Spleen (tissue), 7 donors: Measurements from ENCODE around the gene STEAP4.

Experiments used
- POLR2AphosphoS5 ChIP-seq, 3 donors: sonication (generic); formaldehyde crosslinking; IDR thresholded peaks; one replicate each; pipeline ENCODE4 v1.5.1; 2017; ENCODE audit warnings: antibody characterized with exemption in 3 of 3
- TF ChIP-seq, protein P1 (sequence below), 11 experiments: fragments of 200-600 bp in 7 of 11; fragments of 450-650 bp in 4 of 11; sonication (generic) in 4 of 11; IDR thresholded peaks in 8 of 11; conservative IDR thresholded peaks in 3 of 11; 1 replicate in 7 of 11; 2 replicates in 4 of 11; pipeline versions ENCODE4 v1.4.0 to v1.8.0; 2016 to 2021; ENCODE audit warnings: antibody characterized with exemption in 11 of 11, inconsistent platforms in 4 of 11, mild to moderate bottlenecking in 1 of 11
- donor health status: DM: no; HTN: no; CAD: no; lungs with moderate emphysema.
- donor health status: DM: no; HTN: no; CAD: no.
- donor health status: DM: no; HTN: no; CAD: no.

DNA sequence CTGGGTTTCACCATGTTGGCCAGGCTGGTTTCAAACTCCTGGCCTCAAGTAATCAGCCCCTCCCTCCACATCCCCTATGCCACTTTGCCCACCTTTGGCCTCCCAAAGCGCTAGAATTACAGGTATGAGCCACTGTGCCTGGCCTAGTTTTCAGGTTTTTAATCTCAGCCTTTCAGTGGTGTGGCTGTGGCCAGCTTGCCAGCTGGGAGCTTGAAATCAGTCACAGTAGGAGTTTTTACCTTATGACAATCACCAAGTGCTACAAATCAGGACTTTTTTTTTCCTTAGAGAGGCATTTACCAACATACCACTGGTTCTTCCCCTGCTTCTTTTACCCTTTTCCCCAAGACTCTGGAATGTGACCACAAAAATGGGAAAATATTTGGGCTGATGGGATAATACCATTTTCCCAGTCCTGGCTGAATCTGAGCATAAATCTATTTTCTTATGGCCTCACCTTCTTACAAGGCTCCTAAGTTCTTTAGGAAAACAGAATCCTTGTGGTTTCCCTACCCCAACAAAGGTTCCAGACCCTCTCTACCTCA is 6.2 kb downstream of the STEAP4 start:
- TF ChIP-seq, protein P1, sequence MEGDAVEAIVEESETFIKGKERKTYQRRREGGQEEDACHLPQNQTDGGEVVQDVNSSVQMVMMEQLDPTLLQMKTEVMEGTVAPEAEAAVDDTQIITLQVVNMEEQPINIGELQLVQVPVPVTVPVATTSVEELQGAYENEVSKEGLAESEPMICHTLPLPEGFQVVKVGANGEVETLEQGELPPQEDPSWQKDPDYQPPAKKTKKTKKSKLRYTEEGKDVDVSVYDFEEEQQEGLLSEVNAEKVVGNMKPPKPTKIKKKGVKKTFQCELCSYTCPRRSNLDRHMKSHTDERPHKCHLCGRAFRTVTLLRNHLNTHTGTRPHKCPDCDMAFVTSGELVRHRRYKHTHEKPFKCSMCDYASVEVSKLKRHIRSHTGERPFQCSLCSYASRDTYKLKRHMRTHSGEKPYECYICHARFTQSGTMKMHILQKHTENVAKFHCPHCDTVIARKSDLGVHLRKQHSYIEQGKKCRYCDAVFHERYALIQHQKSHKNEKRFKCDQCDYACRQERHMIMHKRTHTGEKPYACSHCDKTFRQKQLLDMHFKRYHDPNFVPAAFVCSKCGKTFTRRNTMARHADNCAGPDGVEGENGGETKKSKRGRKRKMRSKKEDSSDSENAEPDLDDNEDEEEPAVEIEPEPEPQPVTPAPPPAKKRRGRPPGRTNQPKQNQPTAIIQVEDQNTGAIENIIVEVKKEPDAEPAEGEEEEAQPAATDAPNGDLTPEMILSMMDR (IDR thresholded peaks at IDR 0.05 in 8 of 11, conservative IDR thresholded peaks at IDR 0.05 in 3 of 11) = no peak
- TF ChIP-seq POLR2AphosphoS5 (IDR thresholded peaks at IDR 0.05) = no peak
